H1 (cell line): ENCODE measurements around the gene KRTAP5-8. TPM values are rescaled to one million over a fixed set of nuclear protein-coding genes. Genes with fewer than 3 reads are reported as not detected.

Experiments used
- CTCF ChIA-PET: fragments of 300-600 bp; sonication (Branson Sonifier 250); formaldehyde crosslinking; loops from one replicate; lab custom pipeline; 2021; ENCODE audit not compliant: partially characterized antibody; lab: Charles Lee
- POLR2A ChIA-PET: fragments of 300-600 bp; sonication (Branson Sonifier 250); formaldehyde crosslinking; loops from one replicate; lab custom pipeline; 2021; ENCODE audit warnings: inconsistent platforms; ENCODE audit not compliant: partially characterized antibody; lab: Charles Lee
- DNase-seq, 2 experiments: peaks; one replicate each; pipeline versions ENCODE4 v3.0.0 to v3.0.0-alpha.2; 2010 to 2022; ENCODE audit warnings: low spot score in 2 of 2, low read depth in 1 of 2, mixed read lengths in 1 of 2
- FAIRE-seq: peaks from 2 replicates; lab custom pipeline; 2011; peaks lifted over from hg19 to GRCh38; lab: Jason Lieb, UNC
- H2AFZ ChIP-seq: 2 replicates; pipeline ENCODE4 v1.8.1; 2012; ENCODE audit warnings: low read length, inconsistent platforms
- H2AK5ac ChIP-seq: 2 replicates; pipeline ENCODE4 v1.6.1; 2013; ENCODE audit warnings: low read depth, low read length
- H2BK120ac ChIP-seq: replicated peaks from 2 replicates; pipeline ENCODE3; 2013; ENCODE audit warnings: low read depth, low read length, inconsistent platforms
- H2BK12ac ChIP-seq: 2 replicates; pipeline ENCODE4 v1.6.1; 2013; ENCODE audit warnings: low read depth, low read length
- H2BK15ac ChIP-seq: 2 replicates; pipeline ENCODE4 v1.6.1; 2013; ENCODE audit warnings: low read length
- H2BK20ac ChIP-seq: 2 replicates; pipeline ENCODE4 v1.6.1; 2013; ENCODE audit warnings: low read length
- H2BK5ac ChIP-seq: 2 replicates; pipeline ENCODE4 v1.6.1; 2013; ENCODE audit warnings: low read depth, low read length
- H3K14ac ChIP-seq: 2 replicates; pipeline ENCODE4 v1.6.1; 2013; ENCODE audit warnings: inconsistent platforms; ENCODE audit not compliant: insufficient read length
- H3K18ac ChIP-seq: 2 replicates; pipeline ENCODE4 v1.6.1; 2013; ENCODE audit warnings: low read length; ENCODE audit errors: extremely low read depth
- H3K23ac ChIP-seq: 2 replicates; pipeline ENCODE4 v1.6.1; 2013; ENCODE audit warnings: inconsistent platforms; ENCODE audit not compliant: insufficient read length
- H3K23me2 ChIP-seq: 2 replicates; pipeline ENCODE4 v1.6.1; 2013; ENCODE audit warnings: low read depth, low read length
- H3K27ac ChIP-seq: 2 replicates; pipeline ENCODE4 v1.6.1; 2011; ENCODE audit warnings: low read depth, low read length, inconsistent platforms
- H3K27me3 ChIP-seq, 4 experiments: replicated peaks in 1 of 4; 1 replicate in 1 of 4; 2 replicates in 3 of 4; pipeline versions ENCODE4 v1.6.1 to v1.8.1; 2011 to 2013; ENCODE audit warnings: low read length in 3 of 4, mild to moderate bottlenecking in 3 of 4, inconsistent platforms in 2 of 4, mixed read lengths in 2 of 4, moderate library complexity in 1 of 4; ENCODE audit not compliant: control insufficient read depth in 3 of 4, insufficient read depth in 3 of 4; ENCODE audit errors: extremely low read depth in 1 of 4
- H3K36me3 ChIP-seq, 4 experiments: 2 replicates each; pipeline versions ENCODE4 v1.6.1 to v1.8.1; 2011 to 2013; ENCODE audit warnings: mild to moderate bottlenecking in 4 of 4, low read length in 3 of 4, moderate library complexity in 2 of 4, control low read depth in 1 of 4, inconsistent platforms in 1 of 4; ENCODE audit not compliant: insufficient read depth in 4 of 4, control insufficient read depth in 2 of 4
- H3K4ac ChIP-seq: replicated peaks from 2 replicates; pipeline ENCODE3; 2013; ENCODE audit warnings: low read length, low read depth, mixed read lengths, inconsistent platforms; ENCODE audit not compliant: insufficient read length
- H3K4me1 ChIP-seq, 4 experiments: replicated peaks in 1 of 4; 1 replicate in 1 of 4; 2 replicates in 3 of 4; pipeline versions ENCODE4 v1.6.1 to v1.8.1; 2011 to 2013; ENCODE audit warnings: low read length in 3 of 4, inconsistent platforms in 2 of 4, mixed read lengths in 1 of 4; ENCODE audit not compliant: insufficient read depth in 4 of 4, control insufficient read depth in 3 of 4
- H3K4me2 ChIP-seq, 2 experiments: 2 replicates each; pipeline versions ENCODE4 v1.6.1 to v1.8.1; 2011 to 2013; ENCODE audit warnings: low read depth in 2 of 2, low read length in 2 of 2, control low read depth in 1 of 2, inconsistent platforms in 1 of 2, mild to moderate bottlenecking in 1 of 2; ENCODE audit not compliant: insufficient read depth in 1 of 2
- H3K4me3 ChIP-seq, 4 experiments: fragments of 200-600, 300-600 bp in 1 of 4; sonication (generic), shearing (Covaris generic), sonication (Bioruptor Twin) in 1 of 4; 2 replicates each; pipeline versions ENCODE4 v1.5.1 to v1.8.1; 2011 to 2016; ENCODE audit warnings: low read length in 4 of 4, low read depth in 3 of 4, control low read depth in 2 of 4, inconsistent platforms in 2 of 4, mild to moderate bottlenecking in 2 of 4, mixed read lengths in 1 of 4, moderate library complexity in 1 of 4; ENCODE audit not compliant: insufficient read depth in 2 of 4; ENCODE audit errors: extremely low read depth in 1 of 4
- H3K56ac ChIP-seq: replicated peaks from 2 replicates; pipeline ENCODE3; 2013; ENCODE audit warnings: low read depth, mild to moderate bottlenecking, mixed read lengths, low read length, inconsistent platforms; ENCODE audit not compliant: insufficient read length
- H3K79me1 ChIP-seq: 2 replicates; pipeline ENCODE4 v1.6.1; 2013; ENCODE audit warnings: low read depth, low read length, control low read depth
- H3K79me2 ChIP-seq, 2 experiments: 2 replicates each; pipeline versions ENCODE4 v1.6.1 to v1.8.1; 2012 to 2013; ENCODE audit warnings: low read length in 2 of 2, mild to moderate bottlenecking in 2 of 2, inconsistent platforms in 1 of 2; ENCODE audit not compliant: insufficient read depth in 2 of 2, control insufficient read depth in 1 of 2
- H3K9ac ChIP-seq, 4 experiments: replicated peaks in 1 of 4; 1 replicate in 1 of 4; 2 replicates in 3 of 4; pipeline versions ENCODE4 v1.6.1 to v1.8.1; 2011 to 2013; ENCODE audit warnings: low read depth in 3 of 4, low read length in 3 of 4, control low read depth in 2 of 4, mild to moderate bottlenecking in 2 of 4, moderate library complexity in 2 of 4, inconsistent platforms in 1 of 4; ENCODE audit errors: extremely low read depth in 1 of 4
- H3K9me3 ChIP-seq, 2 experiments: 2 replicates each; pipeline versions ENCODE4 v1.6.1 to v1.8.1; 2012 to 2013; ENCODE audit warnings: mild to moderate bottlenecking in 2 of 2, moderate library complexity in 2 of 2, control low read depth in 1 of 2, inconsistent platforms in 1 of 2, low read depth in 1 of 2, low read length in 1 of 2, mixed read lengths in 1 of 2; ENCODE audit not compliant: insufficient read depth in 2 of 2
- H4K20me1 ChIP-seq, 2 experiments: replicated peaks in 1 of 2; 2 replicates each; pipeline versions ENCODE3 to v1.8.1; 2011 to 2013; ENCODE audit warnings: inconsistent platforms in 2 of 2, low read length in 2 of 2, mild to moderate bottlenecking in 1 of 2; ENCODE audit not compliant: insufficient read depth in 2 of 2, control insufficient read depth in 1 of 2
- H4K5ac ChIP-seq: 2 replicates; pipeline ENCODE4 v1.6.1; 2013; ENCODE audit warnings: low read length, low read depth, mixed read lengths, inconsistent platforms; ENCODE audit not compliant: insufficient read length
- H4K8ac ChIP-seq: 2 replicates; pipeline ENCODE4 v1.8.0; 2013; ENCODE audit warnings: mild to moderate bottlenecking, moderate library complexity, low read length, inconsistent platforms; ENCODE audit not compliant: insufficient read depth; ENCODE audit errors: extremely low read depth
- H4K91ac ChIP-seq: replicated peaks from 2 replicates; pipeline ENCODE3; 2013; ENCODE audit warnings: low read length, mixed read lengths, inconsistent platforms; ENCODE audit not compliant: insufficient read length
- BRCA1 ChIP-seq: IDR thresholded peaks from 2 replicates; pipeline ENCODE4 v1.6.1; 2012; ENCODE audit warnings: low read depth, low read length, improper control_type of control experiment
- CEBPB ChIP-seq: IDR thresholded peaks from 2 replicates; pipeline ENCODE4 v1.6.1; 2012; ENCODE audit warnings: low read depth, low read length
- TBP ChIP-seq: IDR thresholded peaks from 2 replicates; pipeline ENCODE4 v1.6.1; 2011; ENCODE audit warnings: low read depth, low read length, improper control_type of control experiment
- ZNF274 ChIP-seq: IDR thresholded peaks from 2 replicates; pipeline ENCODE4 v1.7.0; 2012; ENCODE audit warnings: low read length, borderline replicate concordance; ENCODE audit errors: extremely low read depth
- polyA plus RNA-seq, 7 experiments: library from polyadenylated mRNA; depleted of rRNA in 3 of 7; stranded (reverse) in 5 of 7; unstranded in 2 of 7; fragments of >200 nt in 5 of 7; fragments of 200-250 nt in 2 of 7; gene quantifications; 1 replicate in 5 of 7; 2 replicates in 1 of 7; 4 replicates in 1 of 7; pipeline versions ENCODE4 v1.2.1 to v1.2.3, GENCODE V29; 2011 to 2013; ENCODE audit warnings: missing spikeins in 2 of 7, mixed read lengths in 2 of 7
- total RNA-seq: library from RNA; stranded (reverse); fragmentation: NEBNext Ultra II Directional; extraction: Animal tissue kit (Norgen Biotek cat#: 25700); gene quantifications from 2 replicates; pipeline ENCODE4 v1.2.1, GENCODE V29; 2021

Gene KRTAP5-8
- total and polyA plus RNA-seq, 2 of the 8 experiments (the other 6 are each of a cell fraction or from before 2014, with no cell fraction given): not detected

DNA sequence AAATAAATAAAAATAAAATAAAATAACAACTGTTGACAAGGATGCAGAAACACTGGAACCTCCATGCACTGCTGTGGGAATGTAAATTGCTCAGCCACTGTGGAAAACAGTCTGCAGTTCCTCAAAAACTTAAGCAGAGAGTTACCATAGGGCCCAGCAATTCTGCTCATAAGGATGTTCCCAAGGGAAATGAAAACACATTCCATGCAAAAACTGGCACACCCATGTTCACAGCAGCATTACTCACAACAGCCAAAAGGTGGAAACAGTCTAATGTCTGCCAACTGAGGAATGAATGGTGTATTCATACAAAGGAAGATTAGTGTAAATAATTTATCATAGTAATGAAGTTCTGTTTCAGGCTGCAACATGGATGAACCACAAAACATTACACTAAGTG is 24.3 kb downstream of the KRTAP5-8 start:
- no peaks in the 10 kb centered on the region for H4K20me1 ChIP-seq
- TF ChIP-seq BRCA1 (no peak), CEBPB (no peak), ZNF274 (no peak), TBP (no peak)

More for the DNA sequence above, 24.3 kb downstream of the KRTAP5-8 start:
- no peak overlapping the region for H2BK20ac ChIP-seq
- no peaks in the 10 kb centered on the region for H3K36me3 ChIP-seq
- no peaks in the 10 kb centered on the region for H3K23me2 ChIP-seq
- no peak overlapping the region for H3K56ac ChIP-seq
- H3K4me1 ChIP-seq: peaks cover 0 to 4% (median 3%) of the 10 kb centered on the region in 4 experiments; a peak in 4 of 7 replicates
- H3K9ac ChIP-seq: no peak overlapping the region
- no peaks in the 10 kb centered on the region for H3K79me1 ChIP-seq
- H3K18ac ChIP-seq: no peak overlapping the region
- H2BK5ac ChIP-seq: no peak overlapping the region
- no peak overlapping the region for H2BK15ac ChIP-seq
- no peak overlapping the region for H3K27ac ChIP-seq
- FAIRE-seq (no peak), DNase-seq (no peak)
- no peak overlapping the region for H3K4ac ChIP-seq
- H2AFZ ChIP-seq: no peak overlapping the region
- H3K79me2 ChIP-seq: no peaks in the 10 kb centered on the region
- no peak overlapping the region for H3K23ac ChIP-seq
- no peak overlapping the region for H2AK5ac ChIP-seq
- no peak overlapping the region for H2BK12ac ChIP-seq
- H3K14ac ChIP-seq: no peak overlapping the region
- H2BK120ac ChIP-seq: no peak overlapping the region
- H3K27me3 ChIP-seq: peaks cover 0 to 2% (median 0%) of the 10 kb centered on the region in 4 experiments; a peak in 1 of 7 replicates
- no peak overlapping the region for H4K5ac ChIP-seq
- H3K4me3 ChIP-seq: no peak overlapping the region
- H4K8ac ChIP-seq: no peak overlapping the region
- CTCF ChIA-PET: interaction anchor here (1.5 to 3.9 kb wide), 4 partner anchors 17 to 37 kb away, joined by 3 to 28 read pairs (median 10); no protein-coding TSS in a partner anchor
- peaks cover 0 to 4% of the 10 kb centered on the region in 2 experiments; a peak in 2 of 4 replicates for H3K9me3 ChIP-seq
- POLR2A ChIA-PET: no interaction called here
- H4K91ac ChIP-seq: no peak overlapping the region
- no peak overlapping the region for H3K4me2 ChIP-seq
